Measurements from ENCODE around the gene AOPEP.

The AOPEP gene

DNA sequence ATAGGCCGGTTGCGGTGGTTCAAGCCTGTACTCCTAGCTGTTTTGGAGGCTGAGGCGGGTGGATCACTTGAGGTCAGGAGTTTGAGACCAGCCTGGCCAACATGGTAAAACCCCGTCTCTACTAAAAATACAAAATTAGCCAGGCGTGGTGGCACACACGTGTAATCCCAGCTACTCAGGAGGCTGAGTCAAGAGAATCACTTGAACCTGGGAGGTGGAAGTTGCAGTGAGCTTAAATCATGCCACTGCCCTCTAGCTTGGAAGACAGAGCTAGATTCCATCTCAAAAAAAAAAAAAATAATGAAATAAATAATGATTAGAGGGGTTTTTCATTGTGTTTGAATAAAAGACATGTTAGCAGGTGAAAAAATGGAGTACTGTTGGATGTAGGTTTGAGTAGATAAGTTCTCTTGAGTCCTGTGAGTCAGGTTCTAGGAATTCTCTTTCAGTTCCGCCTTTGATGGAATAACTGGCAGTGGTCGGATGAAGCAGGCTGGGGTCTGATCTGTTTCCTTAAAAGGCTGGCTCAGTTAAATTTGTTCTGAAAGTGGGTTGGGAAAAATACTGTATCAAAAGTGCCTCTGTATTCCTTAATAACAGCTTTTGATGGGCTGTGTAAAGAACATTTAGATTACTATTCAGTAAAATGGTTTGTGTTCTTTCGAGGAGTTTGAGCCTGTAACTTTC is 73.2 kb downstream of the AOPEP start:
- no peak for TF ChIP-seq FOXM1 (IDR thresholded peaks at IDR 0.05; ENCODE audit: borderline replicate concordance, low read depth)
- no peak for TF ChIP-seq CEBPB (IDR thresholded peaks at IDR 0.05)
- TF ChIP-seq RAD21 (IDR thresholded peaks at IDR 0.05; ENCODE audit: low read depth) = no peak
- no peak for TF ChIP-seq TCF12 (IDR thresholded peaks at IDR 0.05; ENCODE audit: low read depth)
- TF ChIP-seq YY1 (IDR thresholded peaks at IDR 0.05; ENCODE audit: low read depth) = no peak
- no peak for TF ChIP-seq REST (IDR thresholded peaks at IDR 0.05; ENCODE audit: low read depth)
- TF ChIP-seq USF1 (IDR thresholded peaks at IDR 0.05) = no peak
- no peak for TF ChIP-seq TEAD4 (IDR thresholded peaks at IDR 0.05)
- no peak for TF ChIP-seq MAX (IDR thresholded peaks at IDR 0.05)
- TF ChIP-seq NFIC (IDR thresholded peaks at IDR 0.05) = no peak
- no peak for TF ChIP-seq ZBTB7A (IDR thresholded peaks at IDR 0.05; ENCODE audit: low read depth)
- TF ChIP-seq TAF1 (IDR thresholded peaks at IDR 0.05; ENCODE audit: low read depth) = no peak
- TF ChIP-seq EP300 (IDR thresholded peaks at IDR 0.05; ENCODE audit: borderline replicate concordance) = no peak
- TF ChIP-seq EGR1 (IDR thresholded peaks at IDR 0.05) = no peak
- no peak for TF ChIP-seq CREB1 (IDR thresholded peaks at IDR 0.05; ENCODE audit: low read depth)

DNA sequence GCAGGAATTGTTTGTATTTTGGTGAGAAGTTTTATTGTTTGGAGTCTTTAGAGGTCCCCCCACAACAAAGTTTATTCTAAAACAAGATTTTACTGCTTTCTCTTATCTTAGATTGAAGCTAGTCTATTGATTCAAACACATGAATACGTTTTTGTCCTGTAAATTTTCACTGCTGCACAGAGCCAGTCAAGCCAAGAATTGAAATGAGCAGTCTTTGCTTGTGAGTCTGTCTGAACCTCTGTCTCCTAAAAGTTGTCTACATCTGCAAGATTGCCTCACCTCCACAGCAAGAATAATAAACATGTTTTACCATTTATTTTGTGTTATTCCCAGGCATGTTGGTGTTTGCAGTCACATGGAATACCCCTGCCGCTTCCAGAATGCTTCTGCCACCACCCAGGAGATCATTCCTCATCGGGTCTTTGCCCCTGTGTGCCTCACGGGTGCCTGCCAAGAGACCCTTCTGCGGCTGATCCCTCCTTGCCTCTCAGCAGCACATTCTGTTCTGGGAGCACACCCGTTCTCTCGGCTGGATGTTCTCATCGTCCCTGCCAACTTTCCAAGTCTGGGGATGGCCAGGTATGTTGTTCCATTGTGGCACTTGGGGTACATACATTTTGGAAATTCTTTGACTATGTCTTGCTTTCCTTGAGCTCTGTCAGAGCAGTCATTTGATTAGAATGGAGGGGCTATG is 74.1 kb downstream of the AOPEP start:
- no peak for TF ChIP-seq TCF12 (IDR thresholded peaks at IDR 0.05; ENCODE audit: low read depth)
- no peak for TF ChIP-seq CREB1 (IDR thresholded peaks at IDR 0.05; ENCODE audit: low read depth)
- no peak for TF ChIP-seq REST (IDR thresholded peaks at IDR 0.05; ENCODE audit: low read depth)
- TF ChIP-seq YY1 (IDR thresholded peaks at IDR 0.05; ENCODE audit: low read depth) = no peak
- TF ChIP-seq USF1 (IDR thresholded peaks at IDR 0.05) = no peak
- TF ChIP-seq EP300 (IDR thresholded peaks at IDR 0.05; ENCODE audit: borderline replicate concordance) = no peak
- TF ChIP-seq TEAD4 (IDR thresholded peaks at IDR 0.05) = no peak
- TF ChIP-seq EGR1 (IDR thresholded peaks at IDR 0.05) = no peak
- no peak for TF ChIP-seq RAD21 (IDR thresholded peaks at IDR 0.05; ENCODE audit: low read depth)
- TF ChIP-seq CEBPB (IDR thresholded peaks at IDR 0.05) = no peak

GRCh38 chr9:94801234-94801633 is 74.7 kb downstream of the AOPEP start:
- TF ChIP-seq RAD21 (IDR thresholded peaks at IDR 0.05; ENCODE audit: low read depth) = no peak
- TF ChIP-seq ZBTB7A (IDR thresholded peaks at IDR 0.05; ENCODE audit: low read depth) = no peak
- TF ChIP-seq REST (IDR thresholded peaks at IDR 0.05; ENCODE audit: low read depth) = no peak

DNA sequence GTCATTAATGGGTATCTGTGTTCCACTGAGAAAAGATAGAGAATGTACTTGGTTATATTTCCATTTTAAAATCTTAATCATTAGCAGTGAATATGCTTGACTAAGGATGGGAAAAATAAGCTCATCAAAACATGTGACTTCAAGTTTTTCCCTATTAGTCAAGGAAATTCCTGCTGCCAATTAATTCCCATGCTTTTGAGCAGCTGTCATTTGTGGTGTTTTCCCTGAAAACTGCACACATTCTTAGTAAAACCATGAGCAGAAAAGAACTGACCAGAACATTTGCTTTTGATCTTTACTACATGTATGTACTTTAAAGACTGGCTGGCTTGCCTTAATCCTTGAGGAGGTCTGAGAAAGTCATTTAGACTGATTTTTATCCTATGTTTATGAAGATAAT is 75.2 kb downstream of the AOPEP start:
- no peak for TF ChIP-seq TAF1 (IDR thresholded peaks at IDR 0.05; ENCODE audit: low read depth)
- no peak for TF ChIP-seq YY1 (IDR thresholded peaks at IDR 0.05; ENCODE audit: low read depth)
- TF ChIP-seq EGR1 (IDR thresholded peaks at IDR 0.05) = no peak
- no peak for TF ChIP-seq CEBPB (IDR thresholded peaks at IDR 0.05)
- TF ChIP-seq TEAD4 (IDR thresholded peaks at IDR 0.05) = no peak
- TF ChIP-seq NFIC (IDR thresholded peaks at IDR 0.05) = no peak
- TF ChIP-seq EP300 (IDR thresholded peaks at IDR 0.05; ENCODE audit: borderline replicate concordance) = no peak
- TF ChIP-seq USF1 (IDR thresholded peaks at IDR 0.05) = no peak
- TF ChIP-seq TCF12 (IDR thresholded peaks at IDR 0.05; ENCODE audit: low read depth) = no peak
- no peak for TF ChIP-seq MAX (IDR thresholded peaks at IDR 0.05)
- no peak for TF ChIP-seq ZBTB7A (IDR thresholded peaks at IDR 0.05; ENCODE audit: low read depth)
- no peak for TF ChIP-seq REST (IDR thresholded peaks at IDR 0.05; ENCODE audit: low read depth)
- no peak for TF ChIP-seq CREB1 (IDR thresholded peaks at IDR 0.05; ENCODE audit: low read depth)
- TF ChIP-seq RAD21 (IDR thresholded peaks at IDR 0.05; ENCODE audit: low read depth) = no peak
- no peak for TF ChIP-seq FOXM1 (IDR thresholded peaks at IDR 0.05; ENCODE audit: borderline replicate concordance, low read depth)
